Neural cell (in vitro differentiated cells): ENCODE results near the gene SUPT20HL1.

Source experiments
- EZH2 ChIP-seq: fragments of 200-600, 300-800 bp; shearing (Covaris generic), sonication (generic); IDR thresholded peaks from 2 replicates; pipeline ENCODE4 v1.6.1; 2014; ENCODE audit warnings: antibody characterized with exemption, low read length, borderline replicate concordance, mild to moderate bottlenecking; ENCODE audit not compliant: insufficient read depth, poor library complexity, severe bottlenecking
- TAF1 ChIP-seq: IDR thresholded peaks from 2 replicates; pipeline ENCODE4 v1.6.1; 2012; ENCODE audit warnings: low read depth
- TF ChIP-seq, protein P1 (sequence below): fragments of 450-650 bp; IDR thresholded peaks from 2 replicates; pipeline ENCODE4 v1.5.1; 2014; ENCODE audit warnings: antibody characterized with exemption, mild to moderate bottlenecking, moderate library complexity; ENCODE audit not compliant: poor library complexity, severe bottlenecking

DNA sequence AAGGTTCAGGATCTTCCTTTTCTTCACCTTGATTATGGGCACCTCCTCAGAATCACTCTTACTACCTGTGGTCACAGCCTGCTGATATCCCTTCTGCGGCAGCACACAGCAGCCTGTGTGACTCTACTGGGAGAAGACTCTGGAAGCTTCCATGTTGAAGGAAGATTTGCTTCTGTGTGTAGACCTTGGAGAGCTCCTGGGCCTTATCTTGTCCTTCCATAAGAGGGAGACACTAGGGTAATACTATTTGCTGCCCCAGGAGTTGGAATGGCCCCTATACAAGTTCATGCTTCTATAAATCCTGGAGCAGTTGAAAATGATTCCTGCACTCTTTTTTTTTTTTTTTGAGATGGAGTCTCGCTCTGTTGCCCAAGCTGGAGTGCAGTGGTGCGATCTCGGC is 10.2 kb upstream of the SUPT20HL1 start:
- TF ChIP-seq, protein P1, sequence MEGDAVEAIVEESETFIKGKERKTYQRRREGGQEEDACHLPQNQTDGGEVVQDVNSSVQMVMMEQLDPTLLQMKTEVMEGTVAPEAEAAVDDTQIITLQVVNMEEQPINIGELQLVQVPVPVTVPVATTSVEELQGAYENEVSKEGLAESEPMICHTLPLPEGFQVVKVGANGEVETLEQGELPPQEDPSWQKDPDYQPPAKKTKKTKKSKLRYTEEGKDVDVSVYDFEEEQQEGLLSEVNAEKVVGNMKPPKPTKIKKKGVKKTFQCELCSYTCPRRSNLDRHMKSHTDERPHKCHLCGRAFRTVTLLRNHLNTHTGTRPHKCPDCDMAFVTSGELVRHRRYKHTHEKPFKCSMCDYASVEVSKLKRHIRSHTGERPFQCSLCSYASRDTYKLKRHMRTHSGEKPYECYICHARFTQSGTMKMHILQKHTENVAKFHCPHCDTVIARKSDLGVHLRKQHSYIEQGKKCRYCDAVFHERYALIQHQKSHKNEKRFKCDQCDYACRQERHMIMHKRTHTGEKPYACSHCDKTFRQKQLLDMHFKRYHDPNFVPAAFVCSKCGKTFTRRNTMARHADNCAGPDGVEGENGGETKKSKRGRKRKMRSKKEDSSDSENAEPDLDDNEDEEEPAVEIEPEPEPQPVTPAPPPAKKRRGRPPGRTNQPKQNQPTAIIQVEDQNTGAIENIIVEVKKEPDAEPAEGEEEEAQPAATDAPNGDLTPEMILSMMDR = no peak
- no peak for TF ChIP-seq EZH2
- TF ChIP-seq TAF1 = no peak
